GM12878 (cell line): ENCODE results near the gene CMBL. TPM values are rescaled to one million over a fixed set of nuclear protein-coding genes. Genes with fewer than 3 reads are reported as not detected.

Experiments used
- ATAC-seq: fragments of 200-7000 bp; cut with Tn5 transposase; 3 replicates; pipeline ENCODE4 v1.9.1; 2020; ENCODE audit warnings: mild to moderate bottlenecking, moderate library complexity
- BruUV-seq: library from RNA; stranded (reverse); fragments of 400-500 nt; replicated peaks from 2 replicates; lab custom pipeline; 2021; lab: Mats Ljungman, UMichigan
- CTCF ChIA-PET: fragments of 300-600 bp; sonication (Branson Sonifier 250); formaldehyde crosslinking; extraction: SDS; loops from one replicate; lab custom pipeline; 2021; ENCODE audit warnings: inconsistent platforms; lab: Yijun Ruan, JAX
- POLR2A ChIA-PET: fragments of 350-600 bp; formaldehyde crosslinking; extraction: SDS; loops from one replicate; lab custom pipeline; 2021; ENCODE audit warnings: inconsistent platforms; lab: Charles Lee
- RAD21 ChIA-PET: fragments of 300-600 bp; sonication (Branson Sonifier 250); formaldehyde crosslinking; loops from one replicate; lab custom pipeline; 2023; ENCODE audit warnings: antibody characterized with exemption; ENCODE audit not compliant: unreplicated experiment; lab: Charles Lee
- SMC1A ChIA-PET: fragments of 300-600 bp; sonication (Branson Sonifier 250); formaldehyde crosslinking; loops from one replicate; lab custom pipeline; 2023; ENCODE audit not compliant: unreplicated experiment, uncharacterized antibody; lab: Charles Lee
- DNase-seq: peaks from one replicate; pipeline ENCODE4 v3.0.0-alpha.2; 2011; ENCODE audit warnings: low read depth, low spot score
- FAIRE-seq: peaks from 3 replicates; lab custom pipeline; 2011; peaks lifted over from hg19 to GRCh38; lab: Jason Lieb, UNC
- H2AFZ ChIP-seq: 2 replicates; pipeline ENCODE4 v1.6.0; 2011; ENCODE audit warnings: low read depth, low read length, control low read depth; ENCODE audit not compliant: control insufficient read depth
- H3K27ac ChIP-seq: 2 replicates; pipeline ENCODE4 v1.5.1; 2011; ENCODE audit warnings: control low read depth; ENCODE audit not compliant: control insufficient read depth, insufficient read depth
- H3K27me3 ChIP-seq, 2 experiments: replicated peaks in 1 of 2; 2 replicates each; pipeline versions ENCODE4 v1.6.0 to v1.6.1; 2011; ENCODE audit warnings: low read length in 1 of 2; ENCODE audit not compliant: control insufficient read depth in 2 of 2, insufficient read depth in 2 of 2
- H3K36me3 ChIP-seq, 2 experiments: 2 replicates each; pipeline ENCODE4 v1.5.1; 2011; ENCODE audit warnings: low read length in 1 of 2; ENCODE audit not compliant: control insufficient read depth in 2 of 2, insufficient read depth in 2 of 2
- H3K4me1 ChIP-seq: 2 replicates; pipeline ENCODE4 v1.6.1; 2011; ENCODE audit warnings: mild to moderate bottlenecking, low read length, moderate library complexity, mixed read lengths; ENCODE audit not compliant: control insufficient read depth, insufficient read depth
- H3K4me2 ChIP-seq: 2 replicates; pipeline ENCODE4 v1.6.0; 2011; ENCODE audit warnings: control low read depth; ENCODE audit not compliant: control insufficient read depth, insufficient read depth
- H3K4me3 ChIP-seq: fragments of 200-600 bp; sonication (generic); 2 replicates; pipeline ENCODE4 v1.5.1; 2016
- H3K79me2 ChIP-seq: 2 replicates; pipeline ENCODE4 v1.6.0; 2011; ENCODE audit warnings: low read length; ENCODE audit not compliant: control insufficient read depth, insufficient read depth
- H3K9ac ChIP-seq: 2 replicates; pipeline ENCODE4 v1.8.0; 2011; ENCODE audit warnings: low read length, control low read depth, mixed read lengths; ENCODE audit not compliant: control insufficient read depth, insufficient read depth
- H3K9me3 ChIP-seq: replicated peaks from 3 replicates; pipeline ENCODE4 v1.5.1; 2011; ENCODE audit warnings: mild to moderate bottlenecking, low read length; ENCODE audit not compliant: control insufficient read depth, insufficient read depth
- H4K20me1 ChIP-seq: 2 replicates; pipeline ENCODE4 v1.6.0; 2011; ENCODE audit not compliant: control insufficient read depth, insufficient read depth
- BCL3 ChIP-seq: IDR thresholded peaks from 2 replicates; pipeline ENCODE4 v1.6.1; 2011; ENCODE audit warnings: borderline replicate concordance, low read depth, mild to moderate bottlenecking, moderate library complexity, low read length; ENCODE audit not compliant: insufficient read depth, poor library complexity, severe bottlenecking
- MEF2B ChIP-seq: fragments of 450-650 bp; IDR thresholded peaks from 2 replicates; pipeline ENCODE4 v1.6.1; 2018; ENCODE audit warnings: mild to moderate bottlenecking, moderate library complexity; ENCODE audit not compliant: partially characterized antibody, poor library complexity, severe bottlenecking
- NFIC ChIP-seq: IDR thresholded peaks from 2 replicates; pipeline ENCODE4 v1.6.1; 2012; ENCODE audit warnings: low read depth, mild to moderate bottlenecking, inconsistent platforms, low read length, moderate library complexity
- SP1 ChIP-seq: IDR thresholded peaks from one replicate; pipeline ENCODE4 v1.6.1; 2011; ENCODE audit warnings: low read depth, low read length
- WGBS: methylation state at CpG from one replicate; pipeline ENCODE4 v1.1.6; 2016; ENCODE audit warnings: low lambda C conversion rate; ENCODE audit not compliant: insufficient replicate concordance, insufficient coverage; ENCODE audit errors: missing lambda C conversion rate; 5-methylcytosine and 5-hydroxymethylcytosine counted together
- in situ Hi-C: fragments of 300-500 bp; cut with MboI; formaldehyde crosslinking; loops from 9 replicates; pipeline ENCODE4 v1.14.3; 2018; ENCODE audit warnings: mixed read lengths
- intact Hi-C: fragments of 100-400 bp; cut with micrococcal nuclease; formaldehyde crosslinking; loops from one replicate; pipeline ENCODE4 v1.14.2; 2022; ENCODE audit not compliant: unreplicated experiment
- polyA plus RNA-seq, 11 experiments: library from polyadenylated mRNA; depleted of rRNA in 4 of 11; unstranded in 6 of 11; stranded (reverse) in 5 of 11; fragments of >200 nt; fragmentation: Nextera tagmentation in 4 of 11; fragmentation: Illumina TruSeq in 1 of 11; extraction: Ambion mirVana in 4 of 11; extraction: Trizol in 1 of 11; gene quantifications; 1 replicate in 1 of 11; 2 replicates in 10 of 11; pipeline versions ENCODE4 v1.2.1 to v1.2.3, GENCODE V29; 2011 to 2016; ENCODE audit warnings: inconsistent platforms in 2 of 11, missing spikeins in 2 of 11, low read depth in 1 of 11
- total RNA-seq, 4 experiments: library from RNA; depleted of rRNA in 3 of 4; stranded (reverse); fragments of >200 nt in 3 of 4; fragmentation: Illumina TruSeq in 1 of 4; extraction: Trizol in 1 of 4; gene quantifications; 2 replicates each; pipeline versions ENCODE4 v1.2.1 to v1.2.3, GENCODE V29; 2013 to 2021
- TF ChIP-seq, protein P1 (sequence below): fragments of 450-650 bp; conservative IDR thresholded peaks from 2 replicates; pipeline ENCODE4 v1.6.1; 2017; ENCODE audit warnings: mild to moderate bottlenecking, moderate library complexity

CMBL gene
- total and polyA plus RNA-seq, 10 of the 15 experiments (the other 5 are each of a cell fraction or from before 2014, with no cell fraction given) = 1.8 to 15.6 (median 7.5) TPM

- no peak for TF ChIP-seq NFIC
- TF ChIP-seq MEF2B = no peak
- TF ChIP-seq SP1 = no peak
- no peak for TF ChIP-seq BCL3
- TF ChIP-seq, all 136 proteins: peak for 0
Observed at GRCh38 chr5:10308844-10309243, 1.1 kb upstream of the CMBL start (continued).

- Histone ChIP-seq H3K4me1 (peaks cover 3% of the 10 kb centered on the region; the same call in 1 of the 2 replicates), H3K9me3 (no peaks in the 10 kb centered on the region), H4K20me1 (no peaks in the 10 kb centered on the region), H3K27me3 (no peaks in the 10 kb centered on the region; a peak in 1 of 4 replicates), H3K27ac (no peak overlapping the region), H3K4me2 (peak overlapping the region; percentile 65), H2AFZ (peak overlapping the region; percentile 73), H3K79me2 (no peaks in the 10 kb centered on the region), H3K36me3 (no peaks in the 10 kb centered on the region), H3K4me3 (peak overlapping the region; percentile 78), H3K9ac (peak overlapping the region; percentile 49; the same call in 1 of the 2 replicates)
- intact Hi-C loops (no loop called here), in situ Hi-C loops (no loop called here)
- ChIA-PET POLR2A (no interaction called here), RAD21 (no interaction called here), SMC1A (interaction anchor here (0.5 kb wide), 1 partner anchor 1382 kb away, joined by 3 read pairs; no protein-coding TSS in a partner anchor), CTCF (interaction anchor here (0.7 kb wide), 1 partner anchor 71 kb away, joined by 3 read pairs; no protein-coding TSS in a partner anchor)
- BruUV-seq = no TSS peak
- FAIRE-seq = no peak
- no peak for DNase-seq
- no peak for ATAC-seq
- WGBS = 59% methylated on average over 8 of the region's 8 CpGs
- TF ChIP-seq, protein P1, sequence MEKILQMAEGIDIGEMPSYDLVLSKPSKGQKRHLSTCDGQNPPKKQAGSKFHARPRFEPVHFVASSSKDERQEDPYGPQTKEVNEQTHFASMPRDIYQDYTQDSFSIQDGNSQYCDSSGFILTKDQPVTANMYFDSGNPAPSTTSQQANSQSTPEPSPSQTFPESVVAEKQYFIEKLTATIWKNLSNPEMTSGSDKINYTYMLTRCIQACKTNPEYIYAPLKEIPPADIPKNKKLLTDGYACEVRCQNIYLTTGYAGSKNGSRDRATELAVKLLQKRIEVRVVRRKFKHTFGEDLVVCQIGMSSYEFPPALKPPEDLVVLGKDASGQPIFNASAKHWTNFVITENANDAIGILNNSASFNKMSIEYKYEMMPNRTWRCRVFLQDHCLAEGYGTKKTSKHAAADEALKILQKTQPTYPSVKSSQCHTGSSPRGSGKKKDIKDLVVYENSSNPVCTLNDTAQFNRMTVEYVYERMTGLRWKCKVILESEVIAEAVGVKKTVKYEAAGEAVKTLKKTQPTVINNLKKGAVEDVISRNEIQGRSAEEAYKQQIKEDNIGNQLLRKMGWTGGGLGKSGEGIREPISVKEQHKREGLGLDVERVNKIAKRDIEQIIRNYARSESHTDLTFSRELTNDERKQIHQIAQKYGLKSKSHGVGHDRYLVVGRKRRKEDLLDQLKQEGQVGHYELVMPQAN = no peak
Observed at GRCh38 chr5:10306806-10307205, 896 bp downstream of the CMBL start.
